ENCODE results near the gene ATG5.

ATG5 gene

GRCh38 chr6:106216527-106216926 lies 109.0 kb downstream of the ATG5 start:
- no peak for DNase-seq (ENCODE audit: low read depth)

GRCh38 chr6:106215608-106216007 lies 110.0 kb downstream of the ATG5 start:
- DNase-seq (ENCODE audit: low read depth): no peak

- DNase-seq (ENCODE audit: low read depth): no peak
Observed at GRCh38 chr6:106214531-106214930, 111.0 kb downstream of the ATG5 start.

- no peak for DNase-seq (ENCODE audit: low read depth)
Observed at GRCh38 chr6:106213660-106214289, 111.8 kb downstream of the ATG5 start.

GRCh38 chr6:106212576-106212975 lies 113.0 kb downstream of the ATG5 start:
- no peak for DNase-seq (ENCODE audit: low read depth)

- DNase-seq (ENCODE audit: low read depth): no peak
Observed at GRCh38 chr6:106206905-106207304, 118.7 kb downstream of the ATG5 start.

GRCh38 chr6:106204961-106205360 lies 120.6 kb downstream of the ATG5 start:
- DNase-seq (ENCODE audit: low read depth): no peak

- no peak for DNase-seq (ENCODE audit: low read depth)
Observed at GRCh38 chr6:106199998-106200397, 125.6 kb downstream of the ATG5 start.

GRCh38 chr6:106199331-106199730 lies 126.2 kb downstream of the ATG5 start:
- DNase-seq (ENCODE audit: low read depth): no peak

- no peak for DNase-seq (ENCODE audit: low read depth)
Observed at GRCh38 chr6:106197441-106197840, 128.1 kb downstream of the ATG5 start.

GRCh38 chr6:106194949-106195921 lies 130.3 kb downstream of the ATG5 start:
- no peak for DNase-seq (ENCODE audit: low read depth)

- DNase-seq (ENCODE audit: low read depth): no peak
Observed at GRCh38 chr6:106192824-106193223, 132.7 kb downstream of the ATG5 start.

- no peak for DNase-seq (ENCODE audit: low read depth)
Observed at GRCh38 chr6:106188104-106188794, 137.3 kb downstream of the ATG5 start.

- no peak for DNase-seq (ENCODE audit: low read depth)
Observed at GRCh38 chr6:106187424-106187982, 138.1 kb downstream of the ATG5 start.

- no peak for DNase-seq (ENCODE audit: low read depth)
Observed at GRCh38 chr6:106186714-106187113, 138.8 kb downstream of the ATG5 start.

- no peak for DNase-seq (ENCODE audit: low read depth)
Observed at GRCh38 chr6:106186172-106186571, 139.4 kb downstream of the ATG5 start.

- no peak for DNase-seq (ENCODE audit: low read depth)
Observed at GRCh38 chr6:106185615-106186014, 139.9 kb downstream of the ATG5 start.

- DNase-seq (ENCODE audit: low read depth): no peak
Observed at GRCh38 chr6:106184629-106185028, 140.9 kb downstream of the ATG5 start.

- no peak for DNase-seq (ENCODE audit: low read depth)
Observed at GRCh38 chr6:106183430-106183829, 142.1 kb downstream of the ATG5 start.

- no peak for DNase-seq (ENCODE audit: low read depth)
Observed at GRCh38 chr6:106182455-106182854, 143.1 kb downstream of the ATG5 start.

- no peak for DNase-seq (ENCODE audit: low read depth)
Observed at GRCh38 chr6:106181664-106182418, 143.7 kb downstream of the ATG5 start.

GRCh38 chr6:106180208-106180607 lies 145.4 kb downstream of the ATG5 start:
- no peak for DNase-seq (ENCODE audit: low read depth)
